SK-N-SH (cell line): ENCODE data around the gene BBOX1. TPM values are rescaled to one million over a fixed set of nuclear protein-coding genes. Genes with fewer than 3 reads are reported as not detected.

Source experiments
- CTCF ChIA-PET: fragments of 300-600, 350-600 bp; formaldehyde crosslinking; extraction: SDS; loops from one replicate; lab custom pipeline; 2021; lab: Yijun Ruan, JAX
- POLR2A ChIA-PET: fragments of 350-600 bp; sonication (Branson Sonifier 250); formaldehyde crosslinking; extraction: SDS; loops from one replicate; lab custom pipeline; 2020; ENCODE audit warnings: antibody characterized with exemption, inconsistent platforms; lab: Yijun Ruan, JAX
- DNase-seq: peaks from one replicate; pipeline ENCODE4 v3.0.0; 2012
- H2AFZ ChIP-seq: fragments of 200-600 bp; sonication (generic); 2 replicates; pipeline ENCODE4 v1.8.1; 2016; ENCODE audit warnings: antibody characterized with exemption, mild to moderate bottlenecking, low read depth
- H3F3A ChIP-seq: fragments of 200-600 bp; sonication (generic); replicated peaks from 2 replicates; pipeline ENCODE3; 2016; ENCODE audit warnings: antibody characterized with exemption, mild to moderate bottlenecking; ENCODE audit not compliant: insufficient read depth
- H3K27ac ChIP-seq, 2 experiments: fragments of 200-500 bp in 1 of 2; fragments of 200-600 bp in 1 of 2; sonication (Bioruptor generic) in 1 of 2; sonication (generic), shearing (Covaris generic) in 1 of 2; 2 replicates each; pipeline versions ENCODE4 v1.5.1 to v1.6.1; 2014 to 2016; ENCODE audit warnings: low read depth in 2 of 2, inconsistent platforms in 1 of 2, low read length in 1 of 2, mild to moderate bottlenecking in 1 of 2, mixed read lengths in 1 of 2
- H3K27me3 ChIP-seq: fragments of 200-600 bp; sonication (generic), shearing (Covaris generic); 2 replicates; pipeline ENCODE4 v1.6.1; 2016; ENCODE audit warnings: mixed run types; ENCODE audit not compliant: insufficient read depth
- H3K36me3 ChIP-seq, 2 experiments: fragments of 200-500 bp in 1 of 2; fragments of 200-600 bp in 1 of 2; sonication (Bioruptor generic) in 1 of 2; sonication (generic) in 1 of 2; replicated peaks in 1 of 2; 2 replicates each; pipeline versions ENCODE3 to v1.5.1; 2014 to 2016; ENCODE audit warnings: low read length in 1 of 2, mild to moderate bottlenecking in 1 of 2; ENCODE audit not compliant: insufficient read depth in 2 of 2, control insufficient read depth in 1 of 2
- H3K4me1 ChIP-seq, 2 experiments: fragments of 200-500 bp in 1 of 2; fragments of 200-600 bp in 1 of 2; sonication (Bioruptor generic) in 1 of 2; sonication (generic), shearing (Covaris generic) in 1 of 2; 2 replicates each; pipeline versions ENCODE4 v1.5.1 to v1.6.1; 2014 to 2016; ENCODE audit warnings: low read depth in 1 of 2, low read length in 1 of 2, mixed run types in 1 of 2; ENCODE audit not compliant: insufficient read depth in 2 of 2, control insufficient read depth in 1 of 2
- H3K4me2 ChIP-seq: fragments of 200-600 bp; sonication (generic), shearing (Covaris generic); 2 replicates; pipeline ENCODE4 v1.6.1; 2017; ENCODE audit warnings: mixed run types
- H3K4me3 ChIP-seq, 2 experiments: fragments of 200-500 bp in 1 of 2; fragments of 200-600 bp in 1 of 2; sonication (Bioruptor generic) in 1 of 2; sonication (generic), shearing (Covaris generic) in 1 of 2; 2 replicates each; pipeline versions ENCODE4 v1.5.1 to v1.8.1; 2014 to 2016; ENCODE audit warnings: low read depth in 2 of 2, inconsistent platforms in 1 of 2, low read length in 1 of 2, mild to moderate bottlenecking in 1 of 2, mixed read lengths in 1 of 2, moderate library complexity in 1 of 2
- H3K79me2 ChIP-seq: fragments of 200-600 bp; sonication (generic); 2 replicates; pipeline ENCODE4 v1.8.1; 2017; ENCODE audit warnings: mild to moderate bottlenecking; ENCODE audit not compliant: insufficient read depth
- H3K9ac ChIP-seq: fragments of 200-600 bp; sonication (generic); 2 replicates; pipeline ENCODE4 v1.6.1; 2017; ENCODE audit warnings: mixed run types
- H3K9me2 ChIP-seq: fragments of 200-600 bp; sonication (generic); 2 replicates; pipeline ENCODE4 v1.6.1; 2017; ENCODE audit warnings: mixed run types
- H3K9me3 ChIP-seq: fragments of 200-600 bp; sonication (generic); 2 replicates; pipeline ENCODE4 v1.6.1; 2017; ENCODE audit warnings: mixed run types, mild to moderate bottlenecking, moderate library complexity
- H4K20me1 ChIP-seq: fragments of 200-600 bp; sonication (generic); 2 replicates; pipeline ENCODE4 v1.6.1; 2017; ENCODE audit warnings: mild to moderate bottlenecking, mixed run types; ENCODE audit not compliant: insufficient read depth
- CHD2 ChIP-seq: fragments of 150-350 bp; IDR thresholded peaks from 2 replicates; pipeline ENCODE4 v1.6.1; 2018; ENCODE audit warnings: low read length; ENCODE audit not compliant: partially characterized antibody
- ELF1 ChIP-seq: IDR thresholded peaks from 2 replicates; pipeline ENCODE4 v1.4.0; 2012
- EP300 ChIP-seq, 2 experiments: IDR thresholded peaks; 2 replicates each; pipeline versions ENCODE4 v1.4.0 to v1.6.1; 2012; ENCODE audit warnings: borderline replicate concordance in 1 of 2, low read depth in 1 of 2, low read length in 1 of 2
- FOSL2 ChIP-seq: IDR thresholded peaks from 2 replicates; pipeline ENCODE4 v1.4.0; 2012; ENCODE audit warnings: low read depth, mild to moderate bottlenecking, moderate library complexity, borderline replicate concordance
- FOXJ3 ChIP-seq: sonication (generic); formaldehyde crosslinking; IDR thresholded peaks from 2 replicates; pipeline ENCODE4 v1.5.1; 2020; ENCODE audit warnings: mild to moderate bottlenecking, missing genetic modification reagents
- GATA2 ChIP-seq: sonication (generic); formaldehyde crosslinking; IDR thresholded peaks from 2 replicates; pipeline ENCODE4 v1.5.0; 2020; ENCODE audit warnings: mild to moderate bottlenecking, missing genetic modification reagents
- JUND ChIP-seq: IDR thresholded peaks from 2 replicates; pipeline ENCODE4 v1.4.0; 2012
- MEF2A ChIP-seq: IDR thresholded peaks from 2 replicates; pipeline ENCODE4 v1.4.0; 2012; ENCODE audit warnings: low read depth, borderline replicate concordance
- MXI1 ChIP-seq: IDR thresholded peaks from 2 replicates; pipeline ENCODE4 v1.6.1; 2012; ENCODE audit warnings: mild to moderate bottlenecking, low read depth, low read length, improper control_type of control experiment
- NRF1 ChIP-seq: IDR thresholded peaks from 2 replicates; pipeline ENCODE4 v1.6.1; 2012; ENCODE audit warnings: low read depth, mild to moderate bottlenecking, low read length
- POLR2AphosphoS5 ChIP-seq: IDR thresholded peaks from 2 replicates; pipeline ENCODE4 v1.6.1; 2012; ENCODE audit warnings: low read depth, low read length
- RAD21 ChIP-seq: IDR thresholded peaks from 2 replicates; pipeline ENCODE4 v1.6.1; 2012; ENCODE audit warnings: mild to moderate bottlenecking, low read length
- RCOR1 ChIP-seq: fragments of 150-350 bp; IDR thresholded peaks from 2 replicates; pipeline ENCODE4 v1.6.1; 2017; ENCODE audit warnings: antibody characterized with exemption, low read length
- SMC3 ChIP-seq: IDR thresholded peaks from 2 replicates; pipeline ENCODE4 v1.6.1; 2012; ENCODE audit warnings: low read depth, low read length, improper control_type of control experiment
- WGBS: methylation state at CpG from one replicate; pipeline ENCODE4 v1.1.6; 2017; ENCODE audit warnings: low lambda C conversion rate; 5-methylcytosine and 5-hydroxymethylcytosine counted together
- polyA plus RNA-seq, 3 experiments: library from polyadenylated mRNA; depleted of rRNA; stranded (reverse); fragments of >200 nt; gene quantifications; 2 replicates each; pipeline ENCODE4 v1.2.3, GENCODE V29; 2012
- TF ChIP-seq, protein P1 (sequence below): IDR thresholded peaks from 2 replicates; pipeline ENCODE4 v1.6.1; 2012; ENCODE audit warnings: mild to moderate bottlenecking, low read depth, low read length, moderate library complexity
- TF ChIP-seq, protein P2 (sequence below): fragments of 150-350 bp; IDR thresholded peaks from 2 replicates; pipeline ENCODE4 v1.6.1; 2016; ENCODE audit warnings: mild to moderate bottlenecking, low read depth, low read length
- TF ChIP-seq, protein P3 (sequence below): IDR thresholded peaks from 2 replicates; pipeline ENCODE4 v1.4.0; 2012; ENCODE audit warnings: low read depth, borderline replicate concordance
- TF ChIP-seq, protein P4 (sequence below): IDR thresholded peaks from 2 replicates; pipeline ENCODE4; 2012
- TF ChIP-seq, protein P5 (sequence below): fragments of 150-350 bp; IDR thresholded peaks from 2 replicates; pipeline ENCODE4 v1.6.1; 2017; ENCODE audit warnings: antibody characterized with exemption, low read length, low read depth, borderline replicate concordance
- TF ChIP-seq, protein P6 (sequence below): fragments of 200-600 bp; sonication (generic); IDR thresholded peaks from 2 replicates; pipeline ENCODE4 v1.6.1; 2017; ENCODE audit warnings: antibody characterized with exemption, mild to moderate bottlenecking, moderate library complexity

BBOX1 gene
- polyA plus RNA-seq, 1 of the 3 experiments (the other 2 are of a cell fraction) = 0.02 TPM

DNA sequence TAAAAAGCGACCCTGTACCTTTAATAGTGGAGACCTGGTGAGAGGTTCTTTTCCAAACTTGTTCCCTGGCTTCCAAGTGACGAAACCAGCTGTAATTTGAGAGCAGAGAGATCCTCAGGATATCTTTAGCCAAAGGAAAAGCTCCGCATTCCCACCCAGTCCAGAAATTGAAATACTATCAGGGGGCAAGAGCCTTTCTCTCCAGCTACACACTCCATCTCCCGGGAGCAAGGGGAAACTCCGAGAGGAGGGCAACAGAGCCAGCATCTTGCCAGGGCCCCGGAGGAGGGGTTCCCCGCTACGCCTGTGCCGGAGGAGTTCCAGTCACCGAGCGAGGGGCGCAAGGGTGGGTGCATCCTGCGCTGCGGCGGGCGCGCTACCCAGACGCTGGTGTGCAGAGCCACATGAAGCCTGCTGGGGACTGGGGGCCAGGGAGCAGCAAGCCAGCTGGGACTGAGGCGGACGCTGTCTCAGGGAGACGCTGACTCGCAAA, 46.6 kb upstream of the BBOX1 start, which contains the start of gene FIBIN:
FIBIN (plus strand) TSS at position 148 of the 493 bp plus-strand sequence. CDS start 415 bp downstream, outside the sequence.
- Histone ChIP-seq H3K4me1 (peaks cover 6 to 13% of the 10 kb centered on the region in 2 experiments; a peak in 3 of 4 replicates), H3K9me2 (no peaks in the 10 kb centered on the region), H4K20me1 (no peaks in the 10 kb centered on the region), H3K9ac (no peak within 1 kb of the TSS), H3K27me3 (no peaks in the 10 kb centered on the region), H3K36me3 (no peaks in the 10 kb centered on the region), H3F3A (peaks cover 13% of the 10 kb centered on the region), H3K79me2 (no peaks in the 10 kb centered on the region), H3K27ac (0 out of 4 replicates have a peak within 1 kb of the TSS, but pooled peaks of 1 of the 2 experiments have one; percentile 53), H3K4me2 (no peak within 1 kb of the TSS), H2AFZ (no peak within 1 kb of the TSS; the same call in none of the 2 replicates), H3K9me3 (no peaks in the 10 kb centered on the region), H3K4me3 (no peak within 1 kb of the TSS)
- CTCF ChIA-PET = no interaction called here
- 74% methylated on average over 17 of the region's 22 CpGs for WGBS
- POLR2A ChIA-PET = no interaction called here
- no peak for TF ChIP-seq MEF2A
- TF ChIP-seq RAD21 = no peak
- TF ChIP-seq, protein P1, sequence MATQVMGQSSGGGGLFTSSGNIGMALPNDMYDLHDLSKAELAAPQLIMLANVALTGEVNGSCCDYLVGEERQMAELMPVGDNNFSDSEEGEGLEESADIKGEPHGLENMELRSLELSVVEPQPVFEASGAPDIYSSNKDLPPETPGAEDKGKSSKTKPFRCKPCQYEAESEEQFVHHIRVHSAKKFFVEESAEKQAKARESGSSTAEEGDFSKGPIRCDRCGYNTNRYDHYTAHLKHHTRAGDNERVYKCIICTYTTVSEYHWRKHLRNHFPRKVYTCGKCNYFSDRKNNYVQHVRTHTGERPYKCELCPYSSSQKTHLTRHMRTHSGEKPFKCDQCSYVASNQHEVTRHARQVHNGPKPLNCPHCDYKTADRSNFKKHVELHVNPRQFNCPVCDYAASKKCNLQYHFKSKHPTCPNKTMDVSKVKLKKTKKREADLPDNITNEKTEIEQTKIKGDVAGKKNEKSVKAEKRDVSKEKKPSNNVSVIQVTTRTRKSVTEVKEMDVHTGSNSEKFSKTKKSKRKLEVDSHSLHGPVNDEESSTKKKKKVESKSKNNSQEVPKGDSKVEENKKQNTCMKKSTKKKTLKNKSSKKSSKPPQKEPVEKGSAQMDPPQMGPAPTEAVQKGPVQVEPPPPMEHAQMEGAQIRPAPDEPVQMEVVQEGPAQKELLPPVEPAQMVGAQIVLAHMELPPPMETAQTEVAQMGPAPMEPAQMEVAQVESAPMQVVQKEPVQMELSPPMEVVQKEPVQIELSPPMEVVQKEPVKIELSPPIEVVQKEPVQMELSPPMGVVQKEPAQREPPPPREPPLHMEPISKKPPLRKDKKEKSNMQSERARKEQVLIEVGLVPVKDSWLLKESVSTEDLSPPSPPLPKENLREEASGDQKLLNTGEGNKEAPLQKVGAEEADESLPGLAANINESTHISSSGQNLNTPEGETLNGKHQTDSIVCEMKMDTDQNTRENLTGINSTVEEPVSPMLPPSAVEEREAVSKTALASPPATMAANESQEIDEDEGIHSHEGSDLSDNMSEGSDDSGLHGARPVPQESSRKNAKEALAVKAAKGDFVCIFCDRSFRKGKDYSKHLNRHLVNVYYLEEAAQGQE = no peak
- TF ChIP-seq RCOR1 = no peak
- no peak for TF ChIP-seq NRF1
- TF ChIP-seq, protein P2, sequence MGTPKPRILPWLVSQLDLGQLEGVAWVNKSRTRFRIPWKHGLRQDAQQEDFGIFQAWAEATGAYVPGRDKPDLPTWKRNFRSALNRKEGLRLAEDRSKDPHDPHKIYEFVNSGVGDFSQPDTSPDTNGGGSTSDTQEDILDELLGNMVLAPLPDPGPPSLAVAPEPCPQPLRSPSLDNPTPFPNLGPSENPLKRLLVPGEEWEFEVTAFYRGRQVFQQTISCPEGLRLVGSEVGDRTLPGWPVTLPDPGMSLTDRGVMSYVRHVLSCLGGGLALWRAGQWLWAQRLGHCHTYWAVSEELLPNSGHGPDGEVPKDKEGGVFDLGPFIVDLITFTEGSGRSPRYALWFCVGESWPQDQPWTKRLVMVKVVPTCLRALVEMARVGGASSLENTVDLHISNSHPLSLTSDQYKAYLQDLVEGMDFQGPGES = no peak
- no peak for TF ChIP-seq MXI1
- no peak for TF ChIP-seq JUND
- no peak for TF ChIP-seq CHD2
- TF ChIP-seq, protein P3, sequence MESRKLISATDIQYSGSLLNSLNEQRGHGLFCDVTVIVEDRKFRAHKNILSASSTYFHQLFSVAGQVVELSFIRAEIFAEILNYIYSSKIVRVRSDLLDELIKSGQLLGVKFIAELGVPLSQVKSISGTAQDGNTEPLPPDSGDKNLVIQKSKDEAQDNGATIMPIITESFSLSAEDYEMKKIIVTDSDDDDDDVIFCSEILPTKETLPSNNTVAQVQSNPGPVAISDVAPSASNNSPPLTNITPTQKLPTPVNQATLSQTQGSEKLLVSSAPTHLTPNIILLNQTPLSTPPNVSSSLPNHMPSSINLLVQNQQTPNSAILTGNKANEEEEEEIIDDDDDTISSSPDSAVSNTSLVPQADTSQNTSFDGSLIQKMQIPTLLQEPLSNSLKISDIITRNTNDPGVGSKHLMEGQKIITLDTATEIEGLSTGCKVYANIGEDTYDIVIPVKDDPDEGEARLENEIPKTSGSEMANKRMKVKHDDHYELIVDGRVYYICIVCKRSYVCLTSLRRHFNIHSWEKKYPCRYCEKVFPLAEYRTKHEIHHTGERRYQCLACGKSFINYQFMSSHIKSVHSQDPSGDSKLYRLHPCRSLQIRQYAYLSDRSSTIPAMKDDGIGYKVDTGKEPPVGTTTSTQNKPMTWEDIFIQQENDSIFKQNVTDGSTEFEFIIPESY = no peak
- TF ChIP-seq EP300 (IDR thresholded peaks at IDR 0.05; ENCODE audit: borderline replicate concordance in 1 of 2, low read depth in 1 of 2, low read length in 1 of 2) = no peak
- TF ChIP-seq, protein P4, sequence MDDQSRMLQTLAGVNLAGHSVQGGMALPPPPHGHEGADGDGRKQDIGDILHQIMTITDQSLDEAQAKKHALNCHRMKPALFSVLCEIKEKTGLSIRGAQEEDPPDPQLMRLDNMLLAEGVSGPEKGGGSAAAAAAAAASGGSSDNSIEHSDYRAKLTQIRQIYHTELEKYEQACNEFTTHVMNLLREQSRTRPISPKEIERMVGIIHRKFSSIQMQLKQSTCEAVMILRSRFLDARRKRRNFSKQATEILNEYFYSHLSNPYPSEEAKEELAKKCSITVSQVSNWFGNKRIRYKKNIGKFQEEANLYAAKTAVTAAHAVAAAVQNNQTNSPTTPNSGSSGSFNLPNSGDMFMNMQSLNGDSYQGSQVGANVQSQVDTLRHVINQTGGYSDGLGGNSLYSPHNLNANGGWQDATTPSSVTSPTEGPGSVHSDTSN = no peak
- no peak for TF ChIP-seq FOXJ3 (CRISPR knock-in tag)
- no peak for TF ChIP-seq FOSL2
- TF ChIP-seq GATA2 (CRISPR knock-in tag) = no peak
- TF ChIP-seq ELF1 = no peak
- TF ChIP-seq, protein P5, sequence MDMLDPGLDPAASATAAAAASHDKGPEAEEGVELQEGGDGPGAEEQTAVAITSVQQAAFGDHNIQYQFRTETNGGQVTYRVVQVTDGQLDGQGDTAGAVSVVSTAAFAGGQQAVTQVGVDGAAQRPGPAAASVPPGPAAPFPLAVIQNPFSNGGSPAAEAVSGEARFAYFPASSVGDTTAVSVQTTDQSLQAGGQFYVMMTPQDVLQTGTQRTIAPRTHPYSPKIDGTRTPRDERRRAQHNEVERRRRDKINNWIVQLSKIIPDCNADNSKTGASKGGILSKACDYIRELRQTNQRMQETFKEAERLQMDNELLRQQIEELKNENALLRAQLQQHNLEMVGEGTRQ = no peak
- TF ChIP-seq POLR2AphosphoS5 = no peak
- no peak for TF ChIP-seq SMC3
- TF ChIP-seq, protein P6, sequence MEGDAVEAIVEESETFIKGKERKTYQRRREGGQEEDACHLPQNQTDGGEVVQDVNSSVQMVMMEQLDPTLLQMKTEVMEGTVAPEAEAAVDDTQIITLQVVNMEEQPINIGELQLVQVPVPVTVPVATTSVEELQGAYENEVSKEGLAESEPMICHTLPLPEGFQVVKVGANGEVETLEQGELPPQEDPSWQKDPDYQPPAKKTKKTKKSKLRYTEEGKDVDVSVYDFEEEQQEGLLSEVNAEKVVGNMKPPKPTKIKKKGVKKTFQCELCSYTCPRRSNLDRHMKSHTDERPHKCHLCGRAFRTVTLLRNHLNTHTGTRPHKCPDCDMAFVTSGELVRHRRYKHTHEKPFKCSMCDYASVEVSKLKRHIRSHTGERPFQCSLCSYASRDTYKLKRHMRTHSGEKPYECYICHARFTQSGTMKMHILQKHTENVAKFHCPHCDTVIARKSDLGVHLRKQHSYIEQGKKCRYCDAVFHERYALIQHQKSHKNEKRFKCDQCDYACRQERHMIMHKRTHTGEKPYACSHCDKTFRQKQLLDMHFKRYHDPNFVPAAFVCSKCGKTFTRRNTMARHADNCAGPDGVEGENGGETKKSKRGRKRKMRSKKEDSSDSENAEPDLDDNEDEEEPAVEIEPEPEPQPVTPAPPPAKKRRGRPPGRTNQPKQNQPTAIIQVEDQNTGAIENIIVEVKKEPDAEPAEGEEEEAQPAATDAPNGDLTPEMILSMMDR = no peak
- DNase-seq = no peak
